Tibial artery (tissue), 4 donors: ENCODE measurements around the gene RUNX2.

Source experiments
- DNase-seq, 2 donors: peaks; one replicate each; pipeline ENCODE4 v3.0.0-alpha.2; 2019
- H3K27ac ChIP-seq, 2 donors: fragments of 200-600 bp; sonication (generic) in 1 of 2; 1 replicate in 1 of 2; 2 replicates in 1 of 2; pipeline ENCODE4 v1.5.1; 2018 to 2019; ENCODE audit warnings: mild to moderate bottlenecking in 1 of 2
- H3K27me3 ChIP-seq, 2 donors: fragments of 200-600 bp; sonication (generic) in 1 of 2; one replicate each; pipeline versions ENCODE4 v1.5.1 to v1.6.0; 2016 to 2019
- H3K36me3 ChIP-seq, 3 donors: fragments of 200-600 bp; sonication (generic) in 2 of 3; one replicate each; pipeline ENCODE4 v1.5.1; 2016 to 2019; ENCODE audit warnings: mild to moderate bottlenecking in 2 of 3
- H3K4me1 ChIP-seq, 4 donors: fragments of 200-600 bp; sonication (generic) in 2 of 4; 1 replicate in 3 of 4; 2 replicates in 1 of 4; pipeline ENCODE4 v1.5.1; 2016 to 2019
- H3K4me3 ChIP-seq, 2 donors: fragments of 200-600 bp; sonication (generic) in 1 of 2; 1 replicate in 1 of 2; 2 replicates in 1 of 2; pipeline ENCODE4 v1.5.1; 2018 to 2019; ENCODE audit warnings: mild to moderate bottlenecking in 2 of 2
- H3K9me3 ChIP-seq, 3 donors: fragments of 200-600 bp; sonication (generic) in 1 of 3; one replicate each; pipeline ENCODE4 v1.5.1; 2016 to 2019
- intact Hi-C: fragments of 100-400 bp; cut with DNase I; formaldehyde crosslinking; loops from one replicate; pipeline ENCODE4 v1.15.0; 2023; ENCODE audit warnings: low total_unique reads
- TF ChIP-seq, protein P1 (sequence below), 2 experiments: fragments of 200-600 bp in 1 of 2; fragments of 450-650 bp in 1 of 2; IDR thresholded peaks; one replicate each; pipeline ENCODE4 v1.5.1; 2017 to 2019; ENCODE audit warnings: antibody characterized with exemption in 2 of 2, mild to moderate bottlenecking in 1 of 2, moderate library complexity in 1 of 2

Gene RUNX2

DNA sequence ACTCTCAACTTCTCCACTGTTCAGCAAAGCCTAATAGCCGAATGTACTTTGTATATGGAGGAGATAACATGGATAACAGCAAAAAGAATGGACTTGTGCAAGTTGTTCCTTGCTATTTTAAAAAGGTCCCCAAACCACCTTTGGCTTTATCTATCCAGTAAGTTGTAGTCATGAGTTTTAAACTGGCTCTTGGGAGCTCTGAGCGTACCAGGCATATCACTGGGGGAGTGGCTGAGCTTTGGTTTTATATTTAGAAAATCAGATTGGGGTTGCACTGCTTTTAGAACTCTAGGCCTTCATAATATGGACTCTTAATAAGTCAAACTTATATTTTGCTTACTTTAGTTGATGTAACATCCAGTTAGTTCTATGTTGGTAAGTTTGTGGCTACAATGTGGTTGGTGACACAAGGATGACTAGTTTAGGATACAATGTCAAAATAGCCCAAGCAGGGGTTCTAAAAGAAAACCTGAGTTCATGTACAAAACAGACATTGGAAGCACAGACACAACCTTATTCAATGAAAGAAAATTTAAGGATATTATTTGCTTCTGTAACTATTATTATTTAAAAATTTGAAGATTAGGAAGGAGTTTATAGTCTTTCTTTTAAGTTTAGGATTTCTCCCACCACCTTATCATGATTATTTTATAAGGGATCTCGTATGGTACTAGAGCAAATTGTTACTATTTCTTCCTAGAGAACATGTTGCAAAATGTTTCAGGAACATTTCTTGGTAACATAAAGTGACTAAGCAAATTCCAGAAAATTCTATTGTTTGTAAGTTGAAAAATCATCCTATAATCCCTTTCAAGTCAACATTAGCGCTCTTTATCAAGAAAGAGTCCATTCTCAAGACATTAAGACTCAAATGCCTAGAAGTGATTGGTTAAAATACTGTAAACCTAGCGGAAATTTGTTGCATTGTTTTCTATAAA, 215.4 kb downstream of the RUNX2 start:
- no peak for DNase-seq
- Histone ChIP-seq H3K27me3 (no peaks in the 10 kb centered on the region), H3K36me3 (no peaks in the 10 kb centered on the region), H3K4me3 (no peak overlapping the region), H3K27ac (no peak overlapping the region), H3K9me3 (no peaks in the 10 kb centered on the region), H3K4me1 (no peaks in the 10 kb centered on the region)
- TF ChIP-seq, protein P1, sequence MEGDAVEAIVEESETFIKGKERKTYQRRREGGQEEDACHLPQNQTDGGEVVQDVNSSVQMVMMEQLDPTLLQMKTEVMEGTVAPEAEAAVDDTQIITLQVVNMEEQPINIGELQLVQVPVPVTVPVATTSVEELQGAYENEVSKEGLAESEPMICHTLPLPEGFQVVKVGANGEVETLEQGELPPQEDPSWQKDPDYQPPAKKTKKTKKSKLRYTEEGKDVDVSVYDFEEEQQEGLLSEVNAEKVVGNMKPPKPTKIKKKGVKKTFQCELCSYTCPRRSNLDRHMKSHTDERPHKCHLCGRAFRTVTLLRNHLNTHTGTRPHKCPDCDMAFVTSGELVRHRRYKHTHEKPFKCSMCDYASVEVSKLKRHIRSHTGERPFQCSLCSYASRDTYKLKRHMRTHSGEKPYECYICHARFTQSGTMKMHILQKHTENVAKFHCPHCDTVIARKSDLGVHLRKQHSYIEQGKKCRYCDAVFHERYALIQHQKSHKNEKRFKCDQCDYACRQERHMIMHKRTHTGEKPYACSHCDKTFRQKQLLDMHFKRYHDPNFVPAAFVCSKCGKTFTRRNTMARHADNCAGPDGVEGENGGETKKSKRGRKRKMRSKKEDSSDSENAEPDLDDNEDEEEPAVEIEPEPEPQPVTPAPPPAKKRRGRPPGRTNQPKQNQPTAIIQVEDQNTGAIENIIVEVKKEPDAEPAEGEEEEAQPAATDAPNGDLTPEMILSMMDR (IDR thresholded peaks at IDR 0.05) = no peak
- intact Hi-C loops = no loop called here

DNA sequence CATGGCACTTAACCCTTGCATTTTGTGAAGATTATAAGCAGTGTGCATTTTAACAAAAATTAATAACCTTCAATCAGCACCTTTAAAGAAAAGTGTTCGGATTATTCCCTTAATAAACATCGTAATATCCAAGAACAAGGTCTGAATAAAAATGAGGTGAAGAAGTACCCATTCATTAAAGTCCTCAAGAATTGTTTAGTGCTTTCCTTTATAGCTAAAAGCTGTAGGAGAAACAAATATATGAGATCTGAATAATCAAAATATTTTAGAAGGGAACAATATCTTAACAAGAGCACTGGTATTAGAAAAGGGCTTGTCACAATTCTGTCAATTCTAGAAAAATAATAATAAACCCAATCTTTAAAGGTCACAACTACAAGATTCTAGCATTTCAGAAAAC, 217.3 kb downstream of the RUNX2 start:
- no peaks in the 10 kb centered on the region for H3K36me3 ChIP-seq
- TF ChIP-seq, protein P1 (IDR thresholded peaks at IDR 0.05) = no peak
- no peak overlapping the region for H3K27ac ChIP-seq
- H3K4me3 ChIP-seq = no peak overlapping the region
- H3K9me3 ChIP-seq = no peaks in the 10 kb centered on the region
- H3K4me1 ChIP-seq = no peaks in the 10 kb centered on the region
- no peak for DNase-seq
- no peaks in the 10 kb centered on the region for H3K27me3 ChIP-seq
- intact Hi-C loops = no loop called here

DNA sequence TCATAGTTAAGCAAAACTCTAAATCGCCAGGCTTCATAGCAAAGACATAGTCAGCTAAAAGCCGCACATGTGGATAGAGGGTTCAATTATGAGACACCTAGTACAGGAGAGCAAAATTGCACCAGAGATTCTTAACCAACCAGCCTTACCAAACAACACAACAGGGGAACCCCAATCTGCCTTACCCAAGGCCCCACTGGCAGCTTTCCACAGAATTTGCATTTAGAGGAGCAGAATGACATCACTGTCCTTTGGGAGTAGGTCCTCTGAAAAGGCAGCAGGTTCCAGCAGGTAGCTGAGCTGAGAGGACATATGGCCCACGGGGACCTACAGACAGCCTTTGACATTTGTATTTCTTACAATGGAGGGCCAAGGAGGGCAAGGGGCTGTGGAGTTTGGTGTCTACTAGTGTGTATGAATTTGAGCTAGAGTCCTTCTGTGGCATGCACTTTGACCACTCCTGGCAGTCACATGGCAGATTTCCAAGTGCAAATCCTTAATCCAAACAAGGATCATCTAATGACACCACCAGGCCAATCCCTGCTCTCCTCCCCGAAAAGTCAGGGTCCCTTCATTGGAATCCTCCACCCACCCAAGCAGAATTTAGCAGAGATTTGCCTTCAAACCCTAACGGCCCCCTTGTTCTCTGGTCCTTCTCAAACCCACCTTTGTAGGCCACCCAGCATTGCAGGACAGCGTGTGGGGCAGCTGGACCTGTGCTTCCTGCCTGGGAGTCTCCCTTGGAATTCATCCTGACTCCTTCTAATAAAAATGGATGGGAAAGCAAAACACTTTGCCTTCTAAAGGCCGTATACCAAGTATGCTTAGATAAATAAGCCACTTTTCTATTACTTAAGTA, 220.8 kb downstream of the RUNX2 start:
- Histone ChIP-seq H3K4me3 (no peak overlapping the region), H3K9me3 (no peaks in the 10 kb centered on the region), H3K27ac (no peak overlapping the region), H3K4me1 (no peaks in the 10 kb centered on the region), H3K27me3 (no peaks in the 10 kb centered on the region), H3K36me3 (no peaks in the 10 kb centered on the region)
- DNase-seq = no peak
- TF ChIP-seq, protein P1 (IDR thresholded peaks at IDR 0.05) = no peak
- intact Hi-C loops = no loop called here

DNA sequence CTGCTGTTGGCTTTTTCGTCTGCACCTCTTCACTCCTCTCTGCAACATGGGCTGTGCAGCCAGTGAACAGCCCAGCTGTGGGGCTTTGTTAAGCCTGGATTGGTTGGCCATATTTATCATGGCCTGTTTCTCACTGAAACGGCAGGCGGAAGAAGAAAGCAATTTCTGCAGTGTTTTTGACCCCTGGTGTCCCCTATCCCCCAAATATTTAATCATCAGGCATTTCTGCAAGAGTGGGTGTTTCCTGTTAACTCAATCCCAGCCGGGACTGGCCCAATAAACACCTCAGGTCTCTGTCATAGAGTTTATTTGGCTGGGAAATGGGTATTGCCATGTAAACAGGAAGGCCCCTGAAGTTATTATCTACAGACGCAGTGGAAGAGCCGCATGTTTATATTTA, 224.4 kb downstream of the RUNX2 start:
- Histone ChIP-seq H3K4me3 (no peak overlapping the region), H3K4me1 (peaks cover 0 to 10% (median 3%) of the 10 kb centered on the region in 4 donors), H3K36me3 (no peaks in the 10 kb centered on the region), H3K27ac (no peak overlapping the region), H3K27me3 (no peaks in the 10 kb centered on the region), H3K9me3 (no peaks in the 10 kb centered on the region)
- intact Hi-C loops = no loop called here
- DNase-seq = no peak
- TF ChIP-seq, protein P1 (IDR thresholded peaks at IDR 0.05) = no peak

DNA sequence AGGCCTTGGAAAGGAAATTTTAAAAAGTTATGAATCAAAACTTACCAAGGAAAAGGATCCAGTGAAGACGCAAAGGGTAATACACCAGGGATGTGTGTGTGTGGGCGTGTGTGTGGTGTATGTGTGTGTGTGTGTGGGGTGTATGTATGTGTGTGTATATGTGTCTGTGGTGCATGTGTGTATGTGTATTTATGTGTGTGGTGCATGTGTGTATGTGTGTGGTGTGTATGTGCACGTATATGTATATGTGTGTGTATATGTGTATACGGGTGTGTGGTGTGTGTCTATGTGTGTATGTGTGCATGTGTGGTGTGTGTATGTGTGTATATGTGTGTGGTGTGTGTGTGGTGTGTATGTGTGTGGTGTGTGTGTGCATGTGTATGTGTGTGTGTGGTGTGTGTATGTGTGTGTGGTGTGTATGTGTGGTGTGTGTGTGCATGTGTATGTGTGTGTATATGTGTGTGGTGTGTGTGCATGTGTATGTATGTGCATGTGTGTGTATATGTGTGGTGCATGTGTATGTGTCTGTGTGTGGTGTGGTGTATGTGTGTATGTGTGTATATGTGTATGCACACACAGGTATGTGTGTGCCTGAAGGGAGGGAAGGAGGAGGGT, 225.7 kb downstream of the RUNX2 start:
- no peaks in the 10 kb centered on the region for H3K36me3 ChIP-seq
- H3K9me3 ChIP-seq = no peaks in the 10 kb centered on the region
- H3K4me3 ChIP-seq = no peak overlapping the region
- TF ChIP-seq, protein P1 (IDR thresholded peaks at IDR 0.05) = no peak
- no peak for DNase-seq
- no peaks in the 10 kb centered on the region for H3K27me3 ChIP-seq
- no peak overlapping the region for H3K27ac ChIP-seq
- intact Hi-C loops = no loop called here
- H3K4me1 ChIP-seq = peaks cover 0 to 10% (median 3%) of the 10 kb centered on the region in 4 donors
